Osteoblast (primary cell): ENCODE data around the gene KRTCAP2. TPM values are rescaled to one million over a fixed set of nuclear protein-coding genes. Genes with fewer than 3 reads are reported as not detected.
A peak's percentile ranks its signal among the peaks of the same experiment; 100 is the strongest.

Experiments
- DNase-seq: peaks from one replicate; pipeline ENCODE4 v3.0.0; 2011; ENCODE audit warnings: low spot score, mixed read lengths; ENCODE audit not compliant: insufficient read length; ENCODE audit errors: missing footprints
- H2AFZ ChIP-seq: 2 replicates; pipeline ENCODE4 v1.6.0; 2011; ENCODE audit warnings: mild to moderate bottlenecking, low read length
- H3K27ac ChIP-seq: 2 replicates; pipeline ENCODE4 v1.5.1; 2011; ENCODE audit warnings: mild to moderate bottlenecking, low read depth, low read length, moderate library complexity
- H3K27me3 ChIP-seq: 2 replicates; pipeline ENCODE4 v1.6.0; 2012; ENCODE audit warnings: mild to moderate bottlenecking, control low read depth, inconsistent platforms, low read length, moderate library complexity; ENCODE audit not compliant: insufficient read depth
- H3K36me3 ChIP-seq: 2 replicates; pipeline ENCODE4 v1.5.1; 2011; ENCODE audit warnings: mild to moderate bottlenecking, low read length, control low read depth, moderate library complexity; ENCODE audit not compliant: insufficient read depth
- H3K4me1 ChIP-seq: 2 replicates; pipeline ENCODE4 v1.5.1; 2011; ENCODE audit warnings: mild to moderate bottlenecking, low read length, control low read depth, moderate library complexity; ENCODE audit not compliant: insufficient read depth
- H3K4me2 ChIP-seq: 2 replicates; pipeline ENCODE4 v1.6.0; 2011; ENCODE audit warnings: mild to moderate bottlenecking, low read length; ENCODE audit not compliant: insufficient read depth
- H3K4me3 ChIP-seq: fragments of 200-600 bp; sonication (generic); 3 replicates; pipeline ENCODE4 v1.5.1; 2012; ENCODE audit warnings: mild to moderate bottlenecking, low read length, inconsistent platforms; ENCODE audit not compliant: insufficient read depth
- H3K79me2 ChIP-seq: 2 replicates; pipeline ENCODE4 v1.6.0; 2012; ENCODE audit warnings: mild to moderate bottlenecking, low read length, control low read depth, inconsistent platforms; ENCODE audit not compliant: insufficient read depth
- H3K9me3 ChIP-seq: 2 replicates; pipeline ENCODE4 v1.5.1; 2011; ENCODE audit warnings: low read depth, low read length, control low read depth
- H4K20me1 ChIP-seq: 2 replicates; pipeline ENCODE4 v1.6.0; 2012; ENCODE audit warnings: mild to moderate bottlenecking, low read length, control low read depth; ENCODE audit not compliant: insufficient read depth
- total RNA-seq: library from RNA; depleted of rRNA; stranded (reverse); fragments of >200 nt; gene quantifications from 2 replicates; pipeline ENCODE4 v1.2.3, GENCODE V29; 2012
- TF ChIP-seq, protein P1 (sequence below): IDR thresholded peaks from 2 replicates; pipeline ENCODE4 v1.5.1; 2011; ENCODE audit warnings: mild to moderate bottlenecking, low read depth, low read length, moderate library complexity; ENCODE audit errors: extremely low read depth

Gene KRTCAP2
- total RNA-seq, 1 donor: 117 TPM

- Histone ChIP-seq H3K4me1 (peaks cover 24% of the 10 kb centered on the region), H3K4me2 (peak overlapping the region; percentile 84), H3K9me3 (no peaks in the 10 kb centered on the region), H3K27ac (peak overlapping the region; percentile 97), H3K27me3 (no peaks in the 10 kb centered on the region), H3K4me3 (peak overlapping the region; percentile 77), H3K36me3 (peaks cover 9% of the 10 kb centered on the region), H3K79me2 (peaks cover 34% of the 10 kb centered on the region), H4K20me1 (no peaks in the 10 kb centered on the region), H2AFZ (no peak overlapping the region)
- DNase-seq: no peak
- TF ChIP-seq, protein P1, sequence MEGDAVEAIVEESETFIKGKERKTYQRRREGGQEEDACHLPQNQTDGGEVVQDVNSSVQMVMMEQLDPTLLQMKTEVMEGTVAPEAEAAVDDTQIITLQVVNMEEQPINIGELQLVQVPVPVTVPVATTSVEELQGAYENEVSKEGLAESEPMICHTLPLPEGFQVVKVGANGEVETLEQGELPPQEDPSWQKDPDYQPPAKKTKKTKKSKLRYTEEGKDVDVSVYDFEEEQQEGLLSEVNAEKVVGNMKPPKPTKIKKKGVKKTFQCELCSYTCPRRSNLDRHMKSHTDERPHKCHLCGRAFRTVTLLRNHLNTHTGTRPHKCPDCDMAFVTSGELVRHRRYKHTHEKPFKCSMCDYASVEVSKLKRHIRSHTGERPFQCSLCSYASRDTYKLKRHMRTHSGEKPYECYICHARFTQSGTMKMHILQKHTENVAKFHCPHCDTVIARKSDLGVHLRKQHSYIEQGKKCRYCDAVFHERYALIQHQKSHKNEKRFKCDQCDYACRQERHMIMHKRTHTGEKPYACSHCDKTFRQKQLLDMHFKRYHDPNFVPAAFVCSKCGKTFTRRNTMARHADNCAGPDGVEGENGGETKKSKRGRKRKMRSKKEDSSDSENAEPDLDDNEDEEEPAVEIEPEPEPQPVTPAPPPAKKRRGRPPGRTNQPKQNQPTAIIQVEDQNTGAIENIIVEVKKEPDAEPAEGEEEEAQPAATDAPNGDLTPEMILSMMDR: no peak
Observed at GRCh38 chr1:155136748-155137147, 36.4 kb downstream of the KRTCAP2 start.

GRCh38 chr1:155135415-155136028 is 37.6 kb downstream of the KRTCAP2 start, which contains the start of gene SLC50A1:
Gene SLC50A1, plus strand, starts transcription at chr1:155135852. Its CDS starts 60 bp downstream, at chr1:155135912.
- peak; percentile 98 for DNase-seq
- H3K4me2 ChIP-seq: peak within 1 kb of the TSS; percentile 84
- no peaks in the 10 kb centered on the region for H4K20me1 ChIP-seq
- H3K4me3 ChIP-seq: peak within 1 kb of the TSS; percentile 77
- H2AFZ ChIP-seq: peak within 1 kb of the TSS; percentile 83
- peaks cover 9% of the 10 kb centered on the region for H3K36me3 ChIP-seq
- H3K9me3 ChIP-seq: no peaks in the 10 kb centered on the region
- H3K27me3 ChIP-seq: peaks cover 3% of the 10 kb centered on the region
- H3K4me1 ChIP-seq: peaks cover 22% of the 10 kb centered on the region
- TF ChIP-seq, protein P1: no peak
- H3K79me2 ChIP-seq: peaks cover 34% of the 10 kb centered on the region
- peak within 1 kb of the TSS; percentile 97 for H3K27ac ChIP-seq

GRCh38 chr1:155134880-155135414 is 38.2 kb downstream of the KRTCAP2 start:
- peak; percentile 97 for DNase-seq
- Histone ChIP-seq H3K4me3 (peak overlapping the region; percentile 77), H3K36me3 (peaks cover 9% of the 10 kb centered on the region), H3K79me2 (peaks cover 30% of the 10 kb centered on the region), H2AFZ (peak overlapping the region; percentile 66), H3K9me3 (no peaks in the 10 kb centered on the region), H3K27me3 (peaks cover 4% of the 10 kb centered on the region), H3K27ac (peak overlapping the region; percentile 97), H3K4me1 (peaks cover 21% of the 10 kb centered on the region), H4K20me1 (no peaks in the 10 kb centered on the region), H3K4me2 (peak overlapping the region; percentile 84)
- TF ChIP-seq, protein P1: no peak

GRCh38 chr1:155134322-155134721 is 38.8 kb downstream of the KRTCAP2 start:
- H2AFZ ChIP-seq: no peak overlapping the region
- TF ChIP-seq, protein P1: no peak
- H3K79me2 ChIP-seq: peaks cover 25% of the 10 kb centered on the region
- no peaks in the 10 kb centered on the region for H4K20me1 ChIP-seq
- no peaks in the 10 kb centered on the region for H3K9me3 ChIP-seq
- DNase-seq: peak; percentile 80
- peak overlapping the region; percentile 77 for H3K4me3 ChIP-seq
- peaks cover 8% of the 10 kb centered on the region for H3K27me3 ChIP-seq
- peak overlapping the region; percentile 84 for H3K4me2 ChIP-seq
- peaks cover 9% of the 10 kb centered on the region for H3K36me3 ChIP-seq
- peak overlapping the region; percentile 97 for H3K27ac ChIP-seq
- H3K4me1 ChIP-seq: peaks cover 27% of the 10 kb centered on the region
